Lung (tissue), 12 donors: Measurements from ENCODE around the gene CD7. TPM values are rescaled to one million over a fixed set of nuclear protein-coding genes. Genes with fewer than 3 reads are reported as not detected.

ENCODE experiments used
- ATAC-seq: fragments of 200-7000 bp; cut with Tn5 transposase; one replicate; pipeline ENCODE4 v1.9.1; 2020; ENCODE audit warnings: moderate number of reproducible peaks; ENCODE audit not compliant: insufficient read depth, low FRiP score
- DNase-seq, 3 donors: peaks; one replicate each; pipeline ENCODE4 v3.0.0-alpha.2; 2013 to 2017
- H3K27ac ChIP-seq, 2 donors: one replicate each; pipeline ENCODE4 v1.5.1; 2013; ENCODE audit warnings: mild to moderate bottlenecking in 2 of 2, moderate library complexity in 2 of 2, control low read depth in 1 of 2, inconsistent platforms in 1 of 2, low read depth in 1 of 2, low read length in 1 of 2
- H3K27me3 ChIP-seq, 3 donors: one replicate each; pipeline ENCODE4 v1.5.1; 2013; ENCODE audit warnings: low read length in 2 of 3; ENCODE audit not compliant: control insufficient read depth in 3 of 3, insufficient read depth in 3 of 3
- H3K36me3 ChIP-seq, 4 donors: one replicate each; pipeline ENCODE4 v1.5.1; 2013; ENCODE audit warnings: low read length in 4 of 4, mild to moderate bottlenecking in 1 of 4, moderate library complexity in 1 of 4; ENCODE audit not compliant: control insufficient read depth in 4 of 4, insufficient read depth in 4 of 4
- H3K4me1 ChIP-seq, 5 donors: one replicate each; pipeline ENCODE4 v1.5.1; 2013; ENCODE audit warnings: low read length in 5 of 5, mild to moderate bottlenecking in 2 of 5, moderate library complexity in 1 of 5; ENCODE audit not compliant: control insufficient read depth in 5 of 5, insufficient read depth in 5 of 5
- H3K4me3 ChIP-seq: one replicate; pipeline ENCODE4 v1.5.1; 2013; ENCODE audit warnings: mild to moderate bottlenecking, control low read depth, moderate library complexity
- H3K9ac ChIP-seq, 2 donors: one replicate each; pipeline ENCODE4 v1.5.1; 2013; ENCODE audit warnings: low read length in 2 of 2, control low read depth in 1 of 2; ENCODE audit not compliant: insufficient read depth in 1 of 2
- H3K9me3 ChIP-seq, 4 donors: one replicate each; pipeline ENCODE4 v1.5.1; 2013; ENCODE audit warnings: low read length in 3 of 4, mild to moderate bottlenecking in 1 of 4, moderate library complexity in 1 of 4; ENCODE audit not compliant: control insufficient read depth in 4 of 4, insufficient read depth in 3 of 4
- WGBS, 2 donors: extraction: QIAGEN DNeasy Blood & Tissue Kit; methylation state at CpG; one replicate each; pipeline ENCODE4 v1.1.7; 2013; 5-methylcytosine and 5-hydroxymethylcytosine counted together
- polyA plus RNA-seq, 2 donors: library from polyadenylated mRNA; stranded (reverse); fragments of 200-250 nt; gene quantifications; one replicate each; pipeline ENCODE4 v1.2.1, GENCODE V29; 2013
- total RNA-seq, 2 donors: library from RNA; depleted of rRNA in 1 of 2; stranded (reverse); fragments of >200 nt in 1 of 2; gene quantifications; one replicate each; pipeline ENCODE4 v1.2.1, GENCODE V29; 2014 to 2021
- TF ChIP-seq, protein P1 (sequence below): IDR thresholded peaks from 2 replicates; pipeline ENCODE4 v1.5.1; 2012; ENCODE audit warnings: mild to moderate bottlenecking; ENCODE audit errors: control extremely low read depth, extremely low read depth
- donor health status: control.
- donor health status: control.
- donor health status: Bipolar disorder and iron deficiency.
- donor health status: healthy.
- donor health status: DM: yes; HTN: yes; CAD: no.

CD7 gene
- total and polyA plus RNA-seq, 4 donors: 2.3 to 10.7 (median 6.1) TPM

DNA sequence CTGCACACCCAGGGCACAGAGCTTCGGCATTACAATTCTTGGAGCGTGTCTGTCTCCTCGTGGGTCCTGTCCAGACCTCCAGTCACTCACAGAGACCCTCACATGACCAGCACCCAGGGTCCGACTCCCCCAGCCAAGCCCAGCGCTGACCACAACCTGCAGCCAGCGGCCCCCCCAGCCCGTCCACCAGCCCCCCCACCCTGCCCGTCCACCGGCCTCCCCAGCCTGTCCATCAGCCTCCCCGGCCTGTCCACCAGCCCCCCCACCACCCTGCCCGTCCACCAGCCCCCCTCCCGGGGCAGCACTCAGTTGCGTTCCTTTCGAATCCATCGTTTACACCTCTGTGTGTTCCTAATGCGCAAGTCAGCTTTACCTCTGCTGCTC is 10.3 kb upstream of the CD7 start:
- DNase-seq (no peak), ATAC-seq (no peak)
- WGBS, 2 donors: 72 to 82% methylated on average over 15 to 16 of the region's 16 CpGs
- no peak overlapping the region for H3K27ac ChIP-seq
- H3K36me3 ChIP-seq: peaks cover 0 to 6% (median 0%) of the 10 kb centered on the region in 4 donors
- H3K4me1 ChIP-seq: peaks cover 0 to 20% (median 9%) of the 10 kb centered on the region in 5 donors
- no peaks in the 10 kb centered on the region for H3K9me3 ChIP-seq
- H3K9ac ChIP-seq: no peak overlapping the region
- peaks cover 0 to 17% (median 4%) of the 10 kb centered on the region in 3 donors for H3K27me3 ChIP-seq
- H3K4me3 ChIP-seq: no peak overlapping the region
- TF ChIP-seq, protein P1, sequence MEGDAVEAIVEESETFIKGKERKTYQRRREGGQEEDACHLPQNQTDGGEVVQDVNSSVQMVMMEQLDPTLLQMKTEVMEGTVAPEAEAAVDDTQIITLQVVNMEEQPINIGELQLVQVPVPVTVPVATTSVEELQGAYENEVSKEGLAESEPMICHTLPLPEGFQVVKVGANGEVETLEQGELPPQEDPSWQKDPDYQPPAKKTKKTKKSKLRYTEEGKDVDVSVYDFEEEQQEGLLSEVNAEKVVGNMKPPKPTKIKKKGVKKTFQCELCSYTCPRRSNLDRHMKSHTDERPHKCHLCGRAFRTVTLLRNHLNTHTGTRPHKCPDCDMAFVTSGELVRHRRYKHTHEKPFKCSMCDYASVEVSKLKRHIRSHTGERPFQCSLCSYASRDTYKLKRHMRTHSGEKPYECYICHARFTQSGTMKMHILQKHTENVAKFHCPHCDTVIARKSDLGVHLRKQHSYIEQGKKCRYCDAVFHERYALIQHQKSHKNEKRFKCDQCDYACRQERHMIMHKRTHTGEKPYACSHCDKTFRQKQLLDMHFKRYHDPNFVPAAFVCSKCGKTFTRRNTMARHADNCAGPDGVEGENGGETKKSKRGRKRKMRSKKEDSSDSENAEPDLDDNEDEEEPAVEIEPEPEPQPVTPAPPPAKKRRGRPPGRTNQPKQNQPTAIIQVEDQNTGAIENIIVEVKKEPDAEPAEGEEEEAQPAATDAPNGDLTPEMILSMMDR: no peak

DNA sequence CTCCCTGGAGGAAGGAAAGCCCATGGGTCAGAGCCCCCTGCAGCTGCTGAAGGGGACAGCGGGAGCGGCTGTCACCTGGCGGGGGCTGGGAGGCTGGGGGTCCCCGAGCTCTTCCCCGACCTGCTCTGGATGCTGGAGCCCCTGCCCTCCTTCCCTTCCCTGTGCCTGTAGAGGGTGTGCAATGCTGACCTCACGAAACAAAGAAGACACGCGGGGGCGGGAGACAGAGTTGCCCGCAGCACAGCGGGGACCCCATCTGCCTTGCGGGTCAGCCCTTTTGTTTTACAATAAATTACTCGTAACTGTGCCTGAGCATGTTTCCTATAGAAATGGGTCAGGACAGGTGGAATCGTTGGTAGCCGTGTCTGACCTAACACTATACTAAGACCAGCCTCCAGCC is 9.9 kb upstream of the CD7 start:
- ATAC-seq (no peak), DNase-seq (no peak)
- WGBS, 2 donors: 77 to 85% methylated on average over 15 of the region's 15 CpGs
- Histone ChIP-seq H3K9ac (no peak overlapping the region), H3K27ac (no peak overlapping the region), H3K9me3 (no peaks in the 10 kb centered on the region), H3K27me3 (peaks cover 0 to 15% (median 4%) of the 10 kb centered on the region in 3 donors), H3K4me3 (no peak overlapping the region), H3K36me3 (peaks cover 0 to 6% (median 0%) of the 10 kb centered on the region in 4 donors), H3K4me1 (peaks cover 0 to 19% (median 9%) of the 10 kb centered on the region in 5 donors)
- TF ChIP-seq, protein P1: no peak

DNA sequence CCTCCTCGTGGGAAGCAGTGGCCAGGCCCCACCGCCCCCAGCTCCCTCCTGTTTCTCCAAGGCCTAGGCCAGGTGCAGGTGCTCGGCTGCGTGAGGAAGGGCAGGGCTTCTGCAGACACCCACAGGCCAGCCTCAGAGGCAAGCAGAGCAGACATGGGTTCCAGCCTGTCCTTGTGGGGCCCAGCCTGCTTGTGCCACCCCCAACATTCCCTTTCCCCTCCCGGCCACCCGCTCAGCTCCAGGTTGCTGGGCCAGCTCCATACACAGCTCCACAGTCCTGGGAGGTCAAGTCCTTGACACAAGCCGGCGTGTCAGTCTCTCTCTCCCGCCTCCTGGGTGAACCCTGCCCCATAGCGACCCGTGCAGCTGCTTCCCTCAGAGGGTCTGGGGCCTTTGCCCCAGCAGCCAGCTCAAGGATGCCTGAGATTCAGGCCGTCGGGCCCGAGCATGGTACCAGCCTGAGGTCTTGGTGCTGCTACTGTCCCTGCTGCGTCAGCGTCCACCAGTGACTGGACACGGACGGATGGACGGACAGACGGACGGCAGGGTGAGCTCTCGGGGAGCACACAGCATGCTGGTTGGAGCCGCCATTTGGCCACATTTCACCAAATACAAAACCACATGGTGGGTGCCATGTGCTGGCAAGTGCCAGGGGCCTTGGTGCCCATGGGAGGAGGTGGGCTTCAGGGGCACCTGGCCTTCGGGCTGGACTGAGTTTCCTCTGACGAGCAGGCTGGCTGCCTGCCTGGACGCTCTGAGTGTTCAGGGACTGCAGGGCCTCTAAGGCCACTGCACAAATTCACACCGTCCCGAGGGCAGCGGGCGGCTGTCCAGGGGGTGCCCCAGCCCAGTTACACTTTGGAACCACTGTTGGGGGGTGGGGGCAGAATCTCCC is 8.1 kb upstream of the CD7 start:
- DNase-seq: no peak
- no peaks in the 10 kb centered on the region for H3K9me3 ChIP-seq
- 91 to 92% methylated on average over 30 of the region's 30 CpGs for WGBS, 2 donors
- ATAC-seq: no peak
- H3K27ac ChIP-seq: no peak overlapping the region
- H3K9ac ChIP-seq: no peak overlapping the region
- H3K4me3 ChIP-seq: no peak overlapping the region
- H3K27me3 ChIP-seq: peaks cover 0 to 8% (median 4%) of the 10 kb centered on the region in 3 donors
- H3K4me1 ChIP-seq: peaks cover 0 to 13% (median 3%) of the 10 kb centered on the region in 5 donors
- H3K36me3 ChIP-seq: peaks cover 0 to 8% (median 0%) of the 10 kb centered on the region in 4 donors
- TF ChIP-seq, protein P1: no peak
